HepG2 (cell line): ENCODE measurements around the gene HCFC1R1. TPM values are rescaled to one million over a fixed set of nuclear protein-coding genes. Genes with fewer than 3 reads are reported as not detected.

Experiments used
- BHLHE40 ChIP-seq: IDR thresholded peaks from 2 replicates; pipeline ENCODE4 v1.6.1; 2011; ENCODE audit warnings: low read length, improper control_type of control experiment
- JARID2 ChIP-seq: sonication (generic); formaldehyde crosslinking; IDR thresholded peaks from 2 replicates; pipeline ENCODE4 v1.8.1; 2023; ENCODE audit warnings: missing genetic modification reagents, inconsistent platforms; ENCODE audit not compliant: insufficient replicate concordance
- MXI1 ChIP-seq: IDR thresholded peaks from 3 replicates; pipeline ENCODE4 v1.6.1; 2012; ENCODE audit warnings: low read depth, low read length, inconsistent platforms, borderline replicate concordance
- NKX3-1 ChIP-seq: sonication (generic); formaldehyde crosslinking; IDR thresholded peaks from 2 replicates; pipeline ENCODE4 v1.5.0; 2020; ENCODE audit warnings: missing genetic modification reagents
- NR1H2 ChIP-seq: sonication (generic); formaldehyde crosslinking; IDR thresholded peaks from 2 replicates; pipeline ENCODE4 v1.8.1; 2022; ENCODE audit warnings: low read depth, missing genetic modification reagents, borderline replicate concordance
- PPARG ChIP-seq: conservative IDR thresholded peaks from 2 replicates; pipeline ENCODE4 v1.6.1; 2016; ENCODE audit warnings: missing biosample characterization, missing genetic modification reagents
- RBFOX2 ChIP-seq: fragments of 200-400 bp; formaldehyde crosslinking; IDR thresholded peaks from 2 replicates; pipeline ENCODE4 v1.6.1; 2017; ENCODE audit warnings: low read depth, mild to moderate bottlenecking, low read length
- REL ChIP-seq: sonication (generic); formaldehyde crosslinking; conservative IDR thresholded peaks from 2 replicates; pipeline ENCODE4 v1.8.0; 2022; ENCODE audit warnings: mild to moderate bottlenecking, missing genetic modification reagents, moderate library complexity
- SALL1 ChIP-seq: sonication (generic); formaldehyde crosslinking; IDR thresholded peaks from 2 replicates; pipeline ENCODE4 v1.8.0; 2022; ENCODE audit warnings: mild to moderate bottlenecking, missing genetic modification reagents
- SMARCC2 ChIP-seq: fragments of 450-650 bp; IDR thresholded peaks from 2 replicates; pipeline ENCODE4 v1.6.1; 2017; ENCODE audit warnings: antibody characterized with exemption, mild to moderate bottlenecking
- THAP11 ChIP-seq: IDR thresholded peaks from 2 replicates; pipeline ENCODE4 v1.6.1; 2016; ENCODE audit warnings: missing biosample characterization, missing genetic modification reagents
- ZNF563 ChIP-seq: sonication (generic); formaldehyde crosslinking; IDR thresholded peaks from 2 replicates; pipeline ENCODE4 v1.8.0; 2022; ENCODE audit warnings: mild to moderate bottlenecking, moderate library complexity, missing genetic modification reagents
- ZNF777 ChIP-seq: sonication (generic); formaldehyde crosslinking; IDR thresholded peaks from 2 replicates; pipeline ENCODE4 v1.4.0; 2020; ENCODE audit warnings: missing genetic modification reagents
- ZNF839 ChIP-seq: sonication (generic); formaldehyde crosslinking; IDR thresholded peaks from 2 replicates; pipeline ENCODE4 v1.4.0; 2020; ENCODE audit warnings: missing genetic modification reagents, mild to moderate bottlenecking, borderline replicate concordance
- polyA plus RNA-seq, 8 experiments: library from polyadenylated mRNA; depleted of rRNA in 3 of 8; stranded (reverse) in 7 of 8; unstranded in 1 of 8; fragments of >200 nt; fragmentation: Illumina TruSeq in 4 of 8; extraction: Trizol in 4 of 8; gene quantifications; 2 replicates each; pipeline versions ENCODE4 v1.2.1 to v1.2.3, GENCODE V29; 2011 to 2016; ENCODE audit warnings: low read depth in 4 of 8, missing spikeins in 1 of 8, mixed read lengths in 1 of 8; ENCODE audit not compliant: insufficient read depth in 1 of 8
- total RNA-seq, 5 experiments: library from RNA; depleted of rRNA; stranded (reverse); fragments of >200 nt; fragmentation: Illumina TruSeq; extraction: Trizol; gene quantifications; 2 replicates each; pipeline ENCODE4 v1.2.3, GENCODE V29; 2016; ENCODE audit warnings: low read depth in 1 of 5
- TF ChIP-seq, protein P1 (sequence below): sonication (generic); formaldehyde crosslinking; IDR thresholded peaks from 2 replicates; pipeline ENCODE4 v1.5.1; 2020; ENCODE audit warnings: mild to moderate bottlenecking, missing genetic modification reagents
- TF ChIP-seq, protein P2 (sequence below): sonication (generic); formaldehyde crosslinking; IDR thresholded peaks from 2 replicates; pipeline ENCODE4 v1.5.1; 2020; ENCODE audit warnings: missing genetic modification reagents, mild to moderate bottlenecking, borderline replicate concordance
- TF ChIP-seq, protein P3 (sequence below): sonication (generic); formaldehyde crosslinking; IDR thresholded peaks from 2 replicates; pipeline ENCODE4 v1.8.1; 2023; ENCODE audit warnings: missing genetic modification reagents, mild to moderate bottlenecking, borderline replicate concordance
- TF ChIP-seq, protein P4 (sequence below): sonication (generic); formaldehyde crosslinking; IDR thresholded peaks from 2 replicates; pipeline ENCODE4 v1.5.0; 2020; ENCODE audit warnings: mild to moderate bottlenecking, missing genetic modification reagents
- TF ChIP-seq, protein P5 (sequence below): sonication (generic); formaldehyde crosslinking; IDR thresholded peaks from 2 replicates; pipeline ENCODE4 v1.5.0; 2020; ENCODE audit warnings: mild to moderate bottlenecking, missing genetic modification reagents

Gene HCFC1R1
- total and polyA plus RNA-seq, 2 of the 13 experiments (the other 11 are each of a cell fraction or from before 2014, with no cell fraction given): 13.8 to 16.1 TPM

DNA sequence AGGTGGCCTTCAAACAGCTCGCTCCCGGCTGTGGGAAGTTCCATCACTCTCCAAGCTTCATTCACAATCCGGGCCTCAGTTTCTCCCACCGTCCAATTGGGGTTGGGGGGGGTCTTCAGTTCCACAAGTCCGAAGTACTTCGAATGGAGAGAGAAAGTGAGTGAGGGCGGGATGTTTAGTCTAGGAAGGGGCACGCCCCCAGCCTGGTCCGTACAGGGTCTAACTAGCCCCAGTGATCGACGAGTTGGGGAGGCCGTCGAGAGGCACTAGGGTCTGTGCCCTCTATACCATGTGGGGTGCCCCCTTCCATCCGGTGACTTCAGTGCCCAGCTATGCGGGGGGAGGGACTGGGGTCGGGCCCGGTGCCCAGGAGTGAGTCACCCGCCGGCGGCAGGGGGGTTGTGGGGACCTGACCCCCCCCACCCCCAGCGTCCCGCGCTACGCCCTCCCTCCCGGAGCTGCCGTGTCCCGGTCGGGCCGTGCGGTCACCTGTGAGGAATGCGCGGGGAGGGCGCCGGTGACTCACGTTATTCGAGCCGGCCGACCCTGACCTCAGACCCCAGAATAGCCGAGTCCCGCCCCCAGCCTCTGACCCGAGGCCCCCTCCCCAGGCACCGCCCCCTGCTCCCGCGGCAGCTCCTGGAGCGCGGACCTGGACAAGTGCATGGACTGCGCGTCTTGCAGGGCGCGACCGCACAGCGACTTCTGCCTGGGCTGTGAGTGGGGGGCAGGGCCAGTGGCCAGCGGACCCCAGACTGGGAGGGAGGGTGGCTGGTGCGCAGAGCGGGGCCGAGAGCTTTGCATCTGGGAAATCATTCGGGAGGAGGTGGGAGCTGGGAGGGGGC lies 2.9 kb downstream of the HCFC1R1 start (continued):
- TF ChIP-seq, protein P1, sequence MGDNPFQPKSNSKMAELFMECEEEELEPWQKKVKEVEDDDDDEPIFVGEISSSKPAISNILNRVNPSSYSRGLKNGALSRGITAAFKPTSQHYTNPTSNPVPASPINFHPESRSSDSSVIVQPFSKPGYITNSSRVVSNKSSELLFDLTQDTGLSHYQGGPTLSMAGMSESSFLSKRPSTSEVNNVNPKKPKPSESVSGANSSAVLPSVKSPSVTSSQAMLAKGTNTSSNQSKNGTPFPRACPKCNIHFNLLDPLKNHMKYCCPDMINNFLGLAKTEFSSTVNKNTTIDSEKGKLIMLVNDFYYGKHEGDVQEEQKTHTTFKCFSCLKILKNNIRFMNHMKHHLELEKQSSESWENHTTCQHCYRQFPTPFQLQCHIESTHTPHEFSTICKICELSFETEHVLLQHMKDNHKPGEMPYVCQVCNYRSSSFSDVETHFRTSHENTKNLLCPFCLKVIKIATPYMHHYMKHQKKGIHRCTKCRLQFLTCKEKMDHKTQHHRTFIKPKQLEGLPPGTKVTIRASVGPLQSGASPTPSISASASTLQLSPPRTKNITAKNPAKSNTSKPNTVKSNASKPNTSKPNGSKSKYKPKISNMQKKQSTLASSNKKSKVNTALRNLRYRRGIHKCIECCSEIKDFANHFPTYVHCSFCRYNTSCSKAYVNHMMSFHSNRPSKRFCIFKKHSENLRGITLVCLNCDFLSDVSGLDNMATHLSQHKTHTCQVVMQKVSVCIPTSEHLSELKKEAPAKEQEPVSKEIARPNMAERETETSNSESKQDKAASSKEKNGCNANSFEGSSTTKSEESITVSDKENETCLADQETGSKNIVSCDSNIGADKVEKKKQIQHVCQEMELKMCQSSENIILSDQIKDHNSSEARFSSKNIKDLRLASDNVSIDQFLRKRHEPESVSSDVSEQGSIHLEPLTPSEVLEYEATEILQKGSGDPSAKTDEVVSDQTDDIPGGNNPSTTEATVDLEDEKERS (CRISPR knock-in tag): 0 out of 2 replicates have a peak, but pooled peaks have one; percentile 34
- TF ChIP-seq MXI1: no peak; the same call in 2 of the 3 replicates
- TF ChIP-seq, protein P2, sequence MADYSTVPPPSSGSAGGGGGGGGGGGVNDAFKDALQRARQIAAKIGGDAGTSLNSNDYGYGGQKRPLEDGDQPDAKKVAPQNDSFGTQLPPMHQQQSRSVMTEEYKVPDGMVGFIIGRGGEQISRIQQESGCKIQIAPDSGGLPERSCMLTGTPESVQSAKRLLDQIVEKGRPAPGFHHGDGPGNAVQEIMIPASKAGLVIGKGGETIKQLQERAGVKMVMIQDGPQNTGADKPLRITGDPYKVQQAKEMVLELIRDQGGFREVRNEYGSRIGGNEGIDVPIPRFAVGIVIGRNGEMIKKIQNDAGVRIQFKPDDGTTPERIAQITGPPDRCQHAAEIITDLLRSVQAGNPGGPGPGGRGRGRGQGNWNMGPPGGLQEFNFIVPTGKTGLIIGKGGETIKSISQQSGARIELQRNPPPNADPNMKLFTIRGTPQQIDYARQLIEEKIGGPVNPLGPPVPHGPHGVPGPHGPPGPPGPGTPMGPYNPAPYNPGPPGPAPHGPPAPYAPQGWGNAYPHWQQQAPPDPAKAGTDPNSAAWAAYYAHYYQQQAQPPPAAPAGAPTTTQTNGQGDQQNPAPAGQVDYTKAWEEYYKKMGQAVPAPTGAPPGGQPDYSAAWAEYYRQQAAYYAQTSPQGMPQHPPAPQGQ (CRISPR knock-in tag): no peak
- peak; percentile 60 for TF ChIP-seq NKX3-1 (CRISPR knock-in tag)
- no peak for TF ChIP-seq PPARG (CRISPR knock-in tag)
- TF ChIP-seq, protein P3, sequence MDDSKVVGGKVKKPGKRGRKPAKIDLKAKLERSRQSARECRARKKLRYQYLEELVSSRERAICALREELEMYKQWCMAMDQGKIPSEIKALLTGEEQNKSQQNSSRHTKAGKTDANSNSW (CRISPR knock-in tag): no peak
- TF ChIP-seq, protein P4, sequence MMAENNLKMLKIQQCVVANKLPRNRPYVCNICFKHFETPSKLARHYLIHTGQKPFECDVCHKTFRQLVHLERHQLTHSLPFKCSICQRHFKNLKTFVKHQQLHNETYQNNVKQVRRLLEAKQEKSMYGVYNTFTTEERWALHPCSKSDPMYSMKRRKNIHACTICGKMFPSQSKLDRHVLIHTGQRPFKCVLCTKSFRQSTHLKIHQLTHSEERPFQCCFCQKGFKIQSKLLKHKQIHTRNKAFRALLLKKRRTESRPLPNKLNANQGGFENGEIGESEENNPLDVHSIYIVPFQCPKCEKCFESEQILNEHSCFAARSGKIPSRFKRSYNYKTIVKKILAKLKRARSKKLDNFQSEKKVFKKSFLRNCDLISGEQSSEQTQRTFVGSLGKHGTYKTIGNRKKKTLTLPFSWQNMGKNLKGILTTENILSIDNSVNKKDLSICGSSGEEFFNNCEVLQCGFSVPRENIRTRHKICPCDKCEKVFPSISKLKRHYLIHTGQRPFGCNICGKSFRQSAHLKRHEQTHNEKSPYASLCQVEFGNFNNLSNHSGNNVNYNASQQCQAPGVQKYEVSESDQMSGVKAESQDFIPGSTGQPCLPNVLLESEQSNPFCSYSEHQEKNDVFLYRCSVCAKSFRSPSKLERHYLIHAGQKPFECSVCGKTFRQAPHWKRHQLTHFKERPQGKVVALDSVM (CRISPR knock-in tag): 0 out of 2 replicates have a peak, but pooled peaks have one; percentile 2
- TF ChIP-seq ZNF839 (CRISPR knock-in tag): 0 out of 2 replicates have a peak, but pooled peaks have one; percentile 21
- no peak; the same call in 1 of the 2 replicates for TF ChIP-seq NR1H2 (CRISPR knock-in tag)
- TF ChIP-seq, protein P5, sequence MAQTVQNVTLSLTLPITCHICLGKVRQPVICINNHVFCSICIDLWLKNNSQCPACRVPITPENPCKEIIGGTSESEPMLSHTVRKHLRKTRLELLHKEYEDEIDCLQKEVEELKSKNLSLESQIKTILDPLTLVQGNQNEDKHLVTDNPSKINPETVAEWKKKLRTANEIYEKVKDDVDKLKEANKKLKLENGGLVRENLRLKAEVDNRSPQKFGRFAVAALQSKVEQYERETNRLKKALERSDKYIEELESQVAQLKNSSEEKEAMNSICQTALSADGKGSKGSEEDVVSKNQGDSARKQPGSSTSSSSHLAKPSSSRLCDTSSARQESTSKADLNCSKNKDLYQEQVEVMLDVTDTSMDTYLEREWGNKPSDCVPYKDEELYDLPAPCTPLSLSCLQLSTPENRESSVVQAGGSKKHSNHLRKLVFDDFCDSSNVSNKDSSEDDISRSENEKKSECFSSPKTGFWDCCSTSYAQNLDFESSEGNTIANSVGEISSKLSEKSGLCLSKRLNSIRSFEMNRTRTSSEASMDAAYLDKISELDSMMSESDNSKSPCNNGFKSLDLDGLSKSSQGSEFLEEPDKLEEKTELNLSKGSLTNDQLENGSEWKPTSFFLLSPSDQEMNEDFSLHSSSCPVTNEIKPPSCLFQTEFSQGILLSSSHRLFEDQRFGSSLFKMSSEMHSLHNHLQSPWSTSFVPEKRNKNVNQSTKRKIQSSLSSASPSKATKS (CRISPR knock-in tag): no peak; the same call in 1 of the 2 replicates
- no peak for TF ChIP-seq SMARCC2
- TF ChIP-seq THAP11: peak; percentile 84
- TF ChIP-seq RBFOX2: peak; percentile 91
- TF ChIP-seq JARID2: peak; percentile 42
- TF ChIP-seq SALL1 (CRISPR knock-in tag): peak; percentile 9; the same call in 1 of the 2 replicates
- TF ChIP-seq ZNF563: no peak
- TF ChIP-seq REL (CRISPR knock-in tag): peak; percentile 61; the same call in 1 of the 2 replicates
- TF ChIP-seq BHLHE40: peak; percentile 49; the same call in 1 of the 2 replicates
- peak; percentile 86 for TF ChIP-seq ZNF777 (CRISPR knock-in tag)
